Heart left ventricle (tissue), 13 donors: ENCODE measurements around the gene RRP8.

Experiments
- CTCF ChIP-seq, 12 donors: fragments of 200-600 bp; sonication (generic) in 4 of 12; IDR thresholded peaks; one replicate each; pipeline versions ENCODE4 v1.5.0 to v1.8.0; 2018 to 2022; ENCODE audit warnings: antibody characterized with exemption in 12 of 12, mild to moderate bottlenecking in 5 of 12
- POLR2A ChIP-seq, 2 donors: fragments of 450-650 bp; IDR thresholded peaks; one replicate each; pipeline ENCODE4 v1.6.1; 2017; ENCODE audit warnings: antibody characterized with exemption in 2 of 2, mild to moderate bottlenecking in 2 of 2, moderate library complexity in 2 of 2
- donor health status: ischemic (EF 13 %, LVEDD 7.1; RV severe dilation, severe dysfunction).
- donor health status: DM: no; HTN: yes; CAD: no.
- donor health status: DM: no; HTN: no; CAD: no.
- donor health status: ischemic (EF 25% LVEDD 6.9; RV normal size, moderate dysfunction).
- donor health status: ischemic (EF 25% LVEDD 5.7; RV mildly dilated, moderate dysfunction).
- donor health status: ischemic (EF 35%, LVEDD 5.7; RV mildly dilated, moderate dysfunction).
- donor health status: nonischemic (EF 11% LVEDD 7.7; RV severe dilation, severe dysfunction).
- donor health status: DM: yes; HTN: yes; CAD: no.
- donor health status: PGD.
- donor health status: ischemic (EF 29% LVEDD 5.4; RV normal size, mild dysfunction).
- donor health status: nonischemic (EF 23%, LVEDD 6.1; RV moderate dilation, normal function).

GRCh38 chr11:6633422-6634408, 30.3 kb upstream of the RRP8 start:
- no peak for TF ChIP-seq CTCF (IDR thresholded peaks at IDR 0.05)
- no peak for TF ChIP-seq POLR2A (IDR thresholded peaks at IDR 0.05)
